Type B pancreatic cell (in vitro differentiated cells): ENCODE results near the gene UBXN6. TPM values are rescaled to one million over a fixed set of nuclear protein-coding genes. Genes with fewer than 3 reads are reported as not detected.

Experiments used
- DNase-seq: peaks from one replicate; pipeline ENCODE4 v3.0.0; 2021; ENCODE audit warnings: mixed read lengths; ENCODE audit not compliant: unreplicated experiment; ENCODE audit errors: extremely low spot score
- H3K27ac Mint-ChIP-seq: 2 replicates; pipeline ENCODE4 v1.8.0; 2021; ENCODE audit warnings: mild to moderate bottlenecking, mixed read lengths
- H3K27me3 Mint-ChIP-seq: 2 replicates; pipeline ENCODE4 v1.8.0; 2021; ENCODE audit warnings: mixed read lengths
- H3K36me3 Mint-ChIP-seq: 2 replicates; pipeline ENCODE4 v1.8.0; 2021; ENCODE audit warnings: mixed read lengths
- H3K4me1 Mint-ChIP-seq: one replicate; pipeline ENCODE4 v1.8.0; 2021; ENCODE audit warnings: mixed read lengths; ENCODE audit not compliant: unreplicated experiment
- H3K4me3 Mint-ChIP-seq: 2 replicates; pipeline ENCODE4 v1.8.0; 2021; ENCODE audit warnings: mild to moderate bottlenecking, mixed read lengths
- H3K9me3 Mint-ChIP-seq: 2 replicates; pipeline ENCODE4 v1.8.0; 2021; ENCODE audit warnings: mixed read lengths
- CTCF ChIP-seq: fragments of 200-600 bp; sonication (generic); conservative IDR thresholded peaks from 2 replicates; pipeline ENCODE4 v1.5.0; 2021; ENCODE audit warnings: antibody characterized with exemption, mild to moderate bottlenecking
- total RNA-seq: library from RNA; stranded (reverse); gene quantifications from 2 replicates; pipeline ENCODE4 v1.2.1, GENCODE V29; 2021; ENCODE audit warnings: low replicate concordance

The UBXN6 gene
- total RNA-seq, 1 donor from 2014 or later = 60.8 TPM

GRCh38 chr19:4501691-4502090, 44.1 kb upstream of the UBXN6 start:
- Mint-ChIP-seq H3K4me3 (no peak overlapping the region), H3K9me3 (no peaks in the 10 kb centered on the region), H3K4me1 (no peaks in the 10 kb centered on the region), H3K27ac (no peak overlapping the region), H3K36me3 (peaks cover 7% of the 10 kb centered on the region), H3K27me3 (no peaks in the 10 kb centered on the region)
- TF ChIP-seq CTCF = no peak
- no peak for DNase-seq

GRCh38 chr19:4500841-4501591, 43.4 kb upstream of the UBXN6 start:
- no peak for DNase-seq
- no peaks in the 10 kb centered on the region for H3K27me3 Mint-ChIP-seq
- no peak for TF ChIP-seq CTCF
- H3K4me1 Mint-ChIP-seq = no peaks in the 10 kb centered on the region
- no peak overlapping the region for H3K4me3 Mint-ChIP-seq
- no peak overlapping the region for H3K27ac Mint-ChIP-seq
- H3K36me3 Mint-ChIP-seq = peaks cover under 1% of the 10 kb centered on the region
- no peaks in the 10 kb centered on the region for H3K9me3 Mint-ChIP-seq

GRCh38 chr19:4499855-4500254, 42.3 kb upstream of the UBXN6 start:
- no peak overlapping the region for H3K27ac Mint-ChIP-seq
- DNase-seq = no peak
- H3K4me3 Mint-ChIP-seq = no peak overlapping the region
- no peaks in the 10 kb centered on the region for H3K4me1 Mint-ChIP-seq
- no peak for TF ChIP-seq CTCF
- no peaks in the 10 kb centered on the region for H3K27me3 Mint-ChIP-seq
- no peaks in the 10 kb centered on the region for H3K36me3 Mint-ChIP-seq
- H3K9me3 Mint-ChIP-seq = no peaks in the 10 kb centered on the region

- H3K9me3 Mint-ChIP-seq = no peaks in the 10 kb centered on the region
- H3K4me1 Mint-ChIP-seq = no peaks in the 10 kb centered on the region
- DNase-seq = no peak
- H3K4me3 Mint-ChIP-seq = no peak overlapping the region
- no peaks in the 10 kb centered on the region for H3K36me3 Mint-ChIP-seq
- no peak for TF ChIP-seq CTCF
- H3K27me3 Mint-ChIP-seq = no peaks in the 10 kb centered on the region
- H3K27ac Mint-ChIP-seq = no peak overlapping the region
These were observed 41.7 kb upstream of the UBXN6 start for GRCh38 chr19:4499318-4499717.

- DNase-seq = no peak
- Mint-ChIP-seq H3K27me3 (no peaks in the 10 kb centered on the region), H3K9me3 (no peaks in the 10 kb centered on the region), H3K27ac (no peak overlapping the region), H3K4me3 (no peak overlapping the region), H3K4me1 (no peaks in the 10 kb centered on the region), H3K36me3 (no peaks in the 10 kb centered on the region)
- no peak for TF ChIP-seq CTCF
These were observed 41.1 kb upstream of the UBXN6 start for GRCh38 chr19:4498694-4499093.
